ENCODE results near the gene GSX1. TPM values are rescaled to one million over a fixed set of nuclear protein-coding genes. Genes with fewer than 3 reads are reported as not detected.

Gene GSX1
- total and polyA plus RNA-seq, 4 donors = not detected

GRCh38 chr13:27788271-27788670, 4.0 kb upstream of the GSX1 start:
- TF ChIP-seq RXRA (IDR thresholded peaks at IDR 0.05) (no peak), FOXA2 (IDR thresholded peaks at IDR 0.05) (no peak), FOXA1 (IDR thresholded peaks at IDR 0.05) (no peak), EGR1 (IDR thresholded peaks at IDR 0.05; ENCODE audit: low read depth in 2 of 2) (no peak), HNF4G (IDR thresholded peaks at IDR 0.05) (no peak), HNF4A (conservative IDR thresholded peaks at IDR 0.05) (no peak), SP1 (IDR thresholded peaks at IDR 0.05) (no peak), GABPA (IDR thresholded peaks at IDR 0.05 in 1 of 2, conservative IDR thresholded peaks at IDR 0.05 in 1 of 2) (no peak)
- TF ChIP-seq, protein P1, sequence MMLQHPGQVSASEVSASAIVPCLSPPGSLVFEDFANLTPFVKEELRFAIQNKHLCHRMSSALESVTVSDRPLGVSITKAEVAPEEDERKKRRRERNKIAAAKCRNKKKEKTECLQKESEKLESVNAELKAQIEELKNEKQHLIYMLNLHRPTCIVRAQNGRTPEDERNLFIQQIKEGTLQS (IDR thresholded peaks at IDR 0.05) = no peak
- TF ChIP-seq, protein P2, sequence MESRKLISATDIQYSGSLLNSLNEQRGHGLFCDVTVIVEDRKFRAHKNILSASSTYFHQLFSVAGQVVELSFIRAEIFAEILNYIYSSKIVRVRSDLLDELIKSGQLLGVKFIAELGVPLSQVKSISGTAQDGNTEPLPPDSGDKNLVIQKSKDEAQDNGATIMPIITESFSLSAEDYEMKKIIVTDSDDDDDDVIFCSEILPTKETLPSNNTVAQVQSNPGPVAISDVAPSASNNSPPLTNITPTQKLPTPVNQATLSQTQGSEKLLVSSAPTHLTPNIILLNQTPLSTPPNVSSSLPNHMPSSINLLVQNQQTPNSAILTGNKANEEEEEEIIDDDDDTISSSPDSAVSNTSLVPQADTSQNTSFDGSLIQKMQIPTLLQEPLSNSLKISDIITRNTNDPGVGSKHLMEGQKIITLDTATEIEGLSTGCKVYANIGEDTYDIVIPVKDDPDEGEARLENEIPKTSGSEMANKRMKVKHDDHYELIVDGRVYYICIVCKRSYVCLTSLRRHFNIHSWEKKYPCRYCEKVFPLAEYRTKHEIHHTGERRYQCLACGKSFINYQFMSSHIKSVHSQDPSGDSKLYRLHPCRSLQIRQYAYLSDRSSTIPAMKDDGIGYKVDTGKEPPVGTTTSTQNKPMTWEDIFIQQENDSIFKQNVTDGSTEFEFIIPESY (IDR thresholded peaks at IDR 0.05) = no peak
- Histone ChIP-seq H3K4me1 (ENCODE audit: control insufficient read depth in 4 of 4, insufficient read depth in 4 of 4, low read length in 3 of 4) (peaks cover 18 to 33% (median 21%) of the 10 kb centered on the region in 4 donors), H3K9ac (ENCODE audit: low read depth in 1 of 2, low read length in 2 of 2) (no peak overlapping the region), H3K36me3 (ENCODE audit: control insufficient read depth in 4 of 4, insufficient read depth in 3 of 4, low read depth in 1 of 4, low read length in 3 of 4) (no peaks in the 10 kb centered on the region), H3K27me3 (ENCODE audit: control insufficient read depth in 4 of 4, insufficient read depth in 4 of 4, low read length in 3 of 4) (peaks cover 0 to 31% (median 24%) of the 10 kb centered on the region in 4 donors), H3K9me3 (ENCODE audit: control insufficient read depth in 4 of 4, low read length in 3 of 4) (no peaks in the 10 kb centered on the region), H3K27ac (ENCODE audit: low read depth in 1 of 2, low read length in 2 of 2) (no peak overlapping the region), H3K4me3 (ENCODE audit: low read depth in 1 of 3, low read length in 3 of 3) (no peak overlapping the region)
- WGBS = 56% methylated on average over 1 of the region's 1 CpG
- DNase-seq (ENCODE audit: low spot score) = no peak

- no peak overlapping the region for H3K27ac ChIP-seq (ENCODE audit: low read depth in 1 of 2, low read length in 2 of 2)
- peaks cover 18 to 33% (median 21%) of the 10 kb centered on the region in 4 donors for H3K4me1 ChIP-seq (ENCODE audit: control insufficient read depth in 4 of 4, insufficient read depth in 4 of 4, low read length in 3 of 4)
- no peak for TF ChIP-seq EGR1 (IDR thresholded peaks at IDR 0.05; ENCODE audit: low read depth in 2 of 2)
- no peak for TF ChIP-seq CTCF (IDR thresholded peaks at IDR 0.05; ENCODE audit: low read depth, low read length, missing input control)
- no peak for TF ChIP-seq RXRA (IDR thresholded peaks at IDR 0.05)
- TF ChIP-seq YY1 (IDR thresholded peaks at IDR 0.05) = no peak
- no peak for TF ChIP-seq GABPA (IDR thresholded peaks at IDR 0.05 in 1 of 2, conservative IDR thresholded peaks at IDR 0.05 in 1 of 2)
- TF ChIP-seq, protein P3, sequence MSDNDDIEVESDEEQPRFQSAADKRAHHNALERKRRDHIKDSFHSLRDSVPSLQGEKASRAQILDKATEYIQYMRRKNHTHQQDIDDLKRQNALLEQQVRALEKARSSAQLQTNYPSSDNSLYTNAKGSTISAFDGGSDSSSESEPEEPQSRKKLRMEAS (IDR thresholded peaks at IDR 0.05) = no peak
- no peak for TF ChIP-seq RAD21 (IDR thresholded peaks at IDR 0.05)
- TF ChIP-seq FOXA1 (IDR thresholded peaks at IDR 0.05) = no peak
- TF ChIP-seq REST (IDR thresholded peaks at IDR 0.05) = no peak
- no peak for TF ChIP-seq NR2F2 (IDR thresholded peaks at IDR 0.05)
- TF ChIP-seq SP1 (IDR thresholded peaks at IDR 0.05) = no peak
- H3K4me3 ChIP-seq (ENCODE audit: low read depth in 1 of 3, low read length in 3 of 3) = no peak overlapping the region
- peaks cover 0 to 33% (median 28%) of the 10 kb centered on the region in 4 donors for H3K27me3 ChIP-seq (ENCODE audit: control insufficient read depth in 4 of 4, insufficient read depth in 4 of 4, low read length in 3 of 4)
- WGBS = 18% methylated on average over 6 of the region's 6 CpGs
- no peak overlapping the region for H3K9ac ChIP-seq (ENCODE audit: low read depth in 1 of 2, low read length in 2 of 2)
- H3K9me3 ChIP-seq (ENCODE audit: control insufficient read depth in 4 of 4, low read length in 3 of 4) = no peaks in the 10 kb centered on the region
- no peaks in the 10 kb centered on the region for H3K36me3 ChIP-seq (ENCODE audit: control insufficient read depth in 4 of 4, insufficient read depth in 3 of 4, low read depth in 1 of 4, low read length in 3 of 4)
- DNase-seq (ENCODE audit: low spot score) = no peak
Observed at GRCh38 chr13:27789153-27789494, 3.2 kb upstream of the GSX1 start.

Measured in liver (tissue), 9 donors.